ENCODE data around the gene PNLIPRP2.

DNA sequence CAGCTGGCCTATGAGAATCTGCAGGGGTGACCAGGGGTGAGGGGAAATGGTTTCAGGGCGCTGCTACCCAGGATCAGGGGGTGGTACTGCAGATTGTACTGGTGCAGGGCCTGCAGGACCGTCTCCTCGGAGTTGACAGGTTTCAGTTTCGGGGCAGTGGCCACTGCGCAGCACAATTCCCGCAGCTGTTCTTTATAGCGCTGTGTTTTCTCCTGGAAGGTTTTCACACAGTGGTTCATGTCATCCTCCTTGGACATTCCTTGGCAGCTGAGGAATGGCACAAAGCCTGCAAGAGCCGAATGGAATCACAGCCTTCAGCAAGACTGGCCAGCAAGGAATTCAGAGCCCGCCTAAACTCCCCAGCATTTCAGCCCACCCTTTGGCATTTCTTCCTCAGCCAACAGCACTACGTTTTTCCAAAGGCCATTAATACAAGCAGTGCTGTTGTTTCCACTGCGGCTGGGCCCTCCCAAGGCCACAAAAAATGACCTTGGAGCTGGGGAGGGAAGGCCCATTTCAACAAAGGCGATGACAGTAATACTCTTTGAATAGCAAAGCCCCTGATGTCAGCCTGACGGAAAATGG is 44.9 kb downstream of the PNLIPRP2 start:
- no peak for TF ChIP-seq CTCF (IDR thresholded peaks at IDR 0.05)
- TF ChIP-seq POLR2A (IDR thresholded peaks at IDR 0.05): no peak
